Omental fat pad (tissue), 4 donors: Measurements from ENCODE around the gene ATP2C1. TPM values are rescaled to one million over a fixed set of nuclear protein-coding genes. Genes with fewer than 3 reads are reported as not detected.

ENCODE experiments used
- ATAC-seq: fragments of 150-250 bp; one replicate; pipeline ENCODE4 v1.9.1; 2016; ENCODE audit warnings: mild to moderate bottlenecking, moderate library complexity; ENCODE audit not compliant: low FRiP score
- DNase-seq: peaks from one replicate; pipeline ENCODE4 v3.0.0-alpha.2; 2019; ENCODE audit warnings: low spot score
- small RNA-seq: library from RNA; depleted of rRNA; stranded (forward); fragments of <200 nt; gene quantifications from one replicate; pipeline ENCODE3, GENCODE V24; 2016
- total RNA-seq, 4 donors: library from RNA; depleted of rRNA; stranded (reverse); fragments of >200 nt; gene quantifications; one replicate each; pipeline ENCODE4 v1.1.0, GENCODE V29; 2016
- TF ChIP-seq, protein P1 (sequence below), 3 donors: fragments of 450-650 bp; IDR thresholded peaks; one replicate each; pipeline ENCODE4 v1.5.1; 2016 to 2017; ENCODE audit warnings: antibody characterized with exemption in 3 of 3, mild to moderate bottlenecking in 3 of 3, moderate library complexity in 2 of 3

ATP2C1 gene
- total RNA-seq, 4 donors from 2014 or later, result 53.2 to 63.5 (median 61.6) TPM

DNA sequence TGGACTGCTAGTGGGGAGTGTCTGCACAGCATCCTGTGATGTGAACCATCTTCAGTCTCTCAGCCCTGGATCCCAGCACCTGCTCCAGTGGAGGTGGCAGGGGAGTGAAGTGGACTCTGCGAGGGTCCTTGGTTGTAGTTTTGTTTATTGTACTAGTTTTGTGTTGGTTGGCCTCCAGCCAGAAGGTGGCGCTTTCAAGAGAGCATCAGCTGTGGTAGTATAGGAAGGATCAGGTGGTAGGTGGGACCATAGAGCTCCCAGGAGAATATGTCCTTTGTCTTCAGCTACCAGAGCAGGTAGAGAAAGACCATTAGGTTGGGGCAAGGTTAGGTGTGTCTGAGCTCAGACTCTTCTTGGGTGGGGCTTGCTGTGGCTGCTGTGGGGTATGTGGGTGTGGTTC is 153.7 kb downstream of the ATP2C1 start:
- ATAC-seq (no peak), DNase-seq (no peak)
- TF ChIP-seq, protein P1, sequence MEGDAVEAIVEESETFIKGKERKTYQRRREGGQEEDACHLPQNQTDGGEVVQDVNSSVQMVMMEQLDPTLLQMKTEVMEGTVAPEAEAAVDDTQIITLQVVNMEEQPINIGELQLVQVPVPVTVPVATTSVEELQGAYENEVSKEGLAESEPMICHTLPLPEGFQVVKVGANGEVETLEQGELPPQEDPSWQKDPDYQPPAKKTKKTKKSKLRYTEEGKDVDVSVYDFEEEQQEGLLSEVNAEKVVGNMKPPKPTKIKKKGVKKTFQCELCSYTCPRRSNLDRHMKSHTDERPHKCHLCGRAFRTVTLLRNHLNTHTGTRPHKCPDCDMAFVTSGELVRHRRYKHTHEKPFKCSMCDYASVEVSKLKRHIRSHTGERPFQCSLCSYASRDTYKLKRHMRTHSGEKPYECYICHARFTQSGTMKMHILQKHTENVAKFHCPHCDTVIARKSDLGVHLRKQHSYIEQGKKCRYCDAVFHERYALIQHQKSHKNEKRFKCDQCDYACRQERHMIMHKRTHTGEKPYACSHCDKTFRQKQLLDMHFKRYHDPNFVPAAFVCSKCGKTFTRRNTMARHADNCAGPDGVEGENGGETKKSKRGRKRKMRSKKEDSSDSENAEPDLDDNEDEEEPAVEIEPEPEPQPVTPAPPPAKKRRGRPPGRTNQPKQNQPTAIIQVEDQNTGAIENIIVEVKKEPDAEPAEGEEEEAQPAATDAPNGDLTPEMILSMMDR (IDR thresholded peaks at IDR 0.05), result no peak

DNA sequence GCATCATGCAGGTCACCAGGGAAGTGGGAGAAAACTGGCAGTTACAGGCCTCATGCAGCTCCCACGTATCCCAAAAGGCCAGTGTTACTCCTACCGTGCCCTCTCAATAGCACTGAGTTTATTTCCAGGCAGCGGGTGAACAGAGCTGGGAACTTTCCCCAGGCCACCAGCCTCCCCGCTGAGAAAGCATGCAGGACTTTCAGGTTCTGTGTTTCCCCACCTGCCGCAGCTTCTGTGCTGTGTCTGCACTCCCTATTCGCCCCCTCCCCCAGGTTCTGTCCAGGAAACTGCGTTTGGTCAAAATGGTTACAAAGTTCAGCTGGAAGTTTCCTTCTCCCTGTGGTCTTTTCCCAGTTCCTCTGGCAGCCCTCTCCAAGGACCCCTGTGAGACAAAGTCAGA is 154.1 kb downstream of the ATP2C1 start:
- ATAC-seq, result no peak
- TF ChIP-seq, protein P1 (IDR thresholded peaks at IDR 0.05), result no peak

DNA sequence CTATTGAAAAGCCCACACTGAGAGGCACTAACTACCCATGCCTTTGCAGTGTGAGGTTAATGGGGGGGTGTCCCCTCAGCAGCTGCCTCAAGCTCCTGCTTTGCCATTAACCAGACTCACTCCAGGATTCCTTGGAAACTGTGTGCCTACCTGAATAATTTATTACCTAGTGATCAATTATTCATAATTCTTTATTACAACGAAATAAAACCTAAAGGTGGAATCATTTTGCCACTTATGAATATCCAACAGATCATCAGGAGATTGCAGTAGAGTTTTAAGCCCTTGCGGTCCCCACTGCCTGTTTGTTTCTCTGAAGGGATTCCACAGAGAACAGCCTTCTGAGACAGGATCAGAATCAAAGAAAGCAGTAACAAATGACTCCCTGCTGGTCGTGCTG is 156.1 kb downstream of the ATP2C1 start:
- TF ChIP-seq, protein P1 (IDR thresholded peaks at IDR 0.05), result no peak
- ATAC-seq (no peak), DNase-seq (no peak)

More for the DNA sequence above, 154.1 kb downstream of the ATP2C1 start:
- DNase-seq, result no peak

DNA sequence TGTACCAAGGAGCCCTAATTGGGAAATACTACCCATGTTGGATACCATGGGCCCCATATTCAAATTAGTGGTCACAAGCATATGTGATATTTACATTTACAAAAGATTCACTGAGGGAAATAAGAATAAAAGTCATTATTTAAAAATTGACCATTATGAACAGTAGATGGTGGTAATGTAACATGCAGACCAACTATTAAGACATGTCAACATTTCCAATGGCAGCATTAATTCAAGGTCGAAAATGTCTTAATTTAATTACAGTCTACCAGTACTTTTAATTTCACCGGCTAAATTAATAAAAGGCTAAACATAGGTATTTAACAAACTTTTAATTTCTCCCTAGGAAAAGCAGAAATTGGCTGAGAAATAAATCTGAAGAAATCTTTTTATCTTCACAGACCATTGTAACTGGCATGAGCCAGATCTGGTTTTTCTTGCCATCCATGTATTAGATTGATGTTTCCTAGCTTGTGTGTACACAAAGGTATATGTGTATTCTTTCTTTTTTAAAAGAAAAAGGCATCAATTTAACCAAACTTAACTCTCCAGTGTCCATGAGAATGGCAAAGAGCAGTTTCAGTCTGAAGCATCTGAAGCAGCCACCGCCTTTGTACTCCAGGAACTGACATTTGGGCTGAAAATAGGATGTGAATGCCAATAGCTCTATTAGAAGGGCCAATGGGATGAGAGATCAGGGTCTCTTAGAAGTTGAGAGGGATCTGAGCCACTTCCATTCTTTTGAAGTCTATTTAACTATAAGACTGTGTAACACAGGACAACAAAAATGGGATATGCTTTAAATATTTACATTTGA is 159.4 kb downstream of the ATP2C1 start:
- TF ChIP-seq, protein P1 (IDR thresholded peaks at IDR 0.05), result no peak
- ATAC-seq (no peak), DNase-seq (no peak)

Small RNAs within 50 kb of the gene (small RNA-seq; reads per million reads assigned to genes)
- not detected for gene RF00019

Other genes starting within 250 kb of the ATP2C1 start
- 10 to 100 TPM; 18.4 to 48.1 (median 33.8) TPM for gene PIK3R4, start 147.3 kb upstream of the ATP2C1 start, total RNA-seq
- gene ASTE1, start 132.7 kb downstream of the ATP2C1 start, total RNA-seq, result 1 to 10 TPM; 3.7 to 7.6 (median 5.7) TPM
- 1 to 10 TPM; 4.1 to 8.2 (median 5.2) TPM for gene NEK11, start 132.8 kb downstream of the ATP2C1 start, total RNA-seq